Body of pancreas (tissue), 4 donors: ENCODE results near the gene SMPD3.

Experiments used
- CTCF ChIP-seq, 7 experiments: fragments of 450-650 bp in 4 of 7; fragments of 200-600 bp in 3 of 7; sonication (generic) in 3 of 7; IDR thresholded peaks; one replicate each; pipeline ENCODE4 v1.5.1; 2016 to 2019; ENCODE audit warnings: antibody characterized with exemption in 7 of 7
- POLR2A ChIP-seq, 3 donors: fragments of 450-650 bp; IDR thresholded peaks; one replicate each; pipeline ENCODE4 v1.6.1; 2016; ENCODE audit warnings: antibody characterized with exemption in 3 of 3, mild to moderate bottlenecking in 2 of 3

- peak in 2 of 7 experiments; percentile 7 to 11 for TF ChIP-seq CTCF (IDR thresholded peaks at IDR 0.05)
- TF ChIP-seq POLR2A (IDR thresholded peaks at IDR 0.05) = peak in 2 of 3 donors; percentile 8 to 47
Measured at GRCh38 chr16:68448360-68448970, at the start of gene SMPD3.
